ENCODE results near the gene DMD. TPM values are rescaled to one million over a fixed set of nuclear protein-coding genes. Genes with fewer than 3 reads are reported as not detected.

The DMD gene
- polyA plus RNA-seq, 3 donors = 0.23 TPM; not detected in 2

DNA sequence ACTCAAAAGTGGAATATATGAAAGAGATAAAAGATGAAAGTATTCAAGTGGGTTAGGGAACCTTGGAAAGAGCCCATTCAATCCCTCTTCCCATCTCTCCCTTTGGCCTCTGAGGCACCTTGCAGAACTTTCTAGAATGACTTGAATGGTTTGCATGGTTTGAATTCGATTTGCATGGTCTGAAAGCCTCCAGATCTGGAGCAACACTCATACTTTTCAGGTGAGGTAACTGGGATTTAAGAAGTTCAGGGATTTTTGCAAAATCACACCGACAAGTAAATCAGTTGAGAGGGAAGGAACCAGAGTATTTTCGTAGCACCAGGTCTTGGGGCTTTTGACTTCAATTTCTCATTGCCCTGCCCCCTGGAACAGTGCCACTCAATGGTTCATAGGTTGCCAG is 1663.5 kb downstream of the DMD start:
- H4K20me1 ChIP-seq (ENCODE audit: insufficient read depth, low read length) = no peaks in the 10 kb centered on the region
- no peak overlapping the region for H3K4me3 ChIP-seq (replicated peaks in 1 of 3; ENCODE audit: low read depth in 2 of 3, low read length in 3 of 3)
- H3K36me3 Mint-ChIP-seq = no peaks in the 10 kb centered on the region
- DNase-seq = no peak
- intact Hi-C loops (cut with micrococcal nuclease) = no loop called here
- H3K79me2 ChIP-seq (ENCODE audit: insufficient read depth, low read length) = no peaks in the 10 kb centered on the region
- 100% methylated on average over 1 of the region's 3 CpGs for WGBS (ENCODE audit: insufficient coverage)
- H3K4me3 Mint-ChIP-seq = no peak overlapping the region
- no peak overlapping the region for H3K9ac ChIP-seq (ENCODE audit: insufficient read depth, low read length, poor library complexity, severe bottlenecking)
- peaks cover 0 to 2% (median 0%) of the 10 kb centered on the region in 3 donors for H3K27me3 Mint-ChIP-seq (ENCODE audit: low read depth in 3 of 3)
- no peaks in the 10 kb centered on the region for H3K4me1 ChIP-seq (ENCODE audit: control insufficient read depth in 1 of 2, insufficient read depth in 2 of 2, low read length in 2 of 2)
- no peak overlapping the region for H3K27ac ChIP-seq (ENCODE audit: low read depth in 1 of 2, low read length in 2 of 2)
- H3K9me3 ChIP-seq (replicated peaks in 1 of 2; ENCODE audit: control insufficient read depth in 1 of 2, insufficient read depth in 1 of 2, low read length in 2 of 2) = no peaks in the 10 kb centered on the region
- peaks cover 0 to 5% (median under 1%) of the 10 kb centered on the region in 7 donors for H3K9me3 Mint-ChIP-seq
- no peak overlapping the region for H2AFZ ChIP-seq (ENCODE audit: insufficient read depth, low read depth, low read length, poor library complexity, severe bottlenecking)
- TF ChIP-seq, protein P1, sequence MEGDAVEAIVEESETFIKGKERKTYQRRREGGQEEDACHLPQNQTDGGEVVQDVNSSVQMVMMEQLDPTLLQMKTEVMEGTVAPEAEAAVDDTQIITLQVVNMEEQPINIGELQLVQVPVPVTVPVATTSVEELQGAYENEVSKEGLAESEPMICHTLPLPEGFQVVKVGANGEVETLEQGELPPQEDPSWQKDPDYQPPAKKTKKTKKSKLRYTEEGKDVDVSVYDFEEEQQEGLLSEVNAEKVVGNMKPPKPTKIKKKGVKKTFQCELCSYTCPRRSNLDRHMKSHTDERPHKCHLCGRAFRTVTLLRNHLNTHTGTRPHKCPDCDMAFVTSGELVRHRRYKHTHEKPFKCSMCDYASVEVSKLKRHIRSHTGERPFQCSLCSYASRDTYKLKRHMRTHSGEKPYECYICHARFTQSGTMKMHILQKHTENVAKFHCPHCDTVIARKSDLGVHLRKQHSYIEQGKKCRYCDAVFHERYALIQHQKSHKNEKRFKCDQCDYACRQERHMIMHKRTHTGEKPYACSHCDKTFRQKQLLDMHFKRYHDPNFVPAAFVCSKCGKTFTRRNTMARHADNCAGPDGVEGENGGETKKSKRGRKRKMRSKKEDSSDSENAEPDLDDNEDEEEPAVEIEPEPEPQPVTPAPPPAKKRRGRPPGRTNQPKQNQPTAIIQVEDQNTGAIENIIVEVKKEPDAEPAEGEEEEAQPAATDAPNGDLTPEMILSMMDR (IDR thresholded peaks at IDR 0.05) = no peak
- no peak overlapping the region for H3K27ac Mint-ChIP-seq
- no peak overlapping the region for H3K4me2 ChIP-seq (replicated peaks; ENCODE audit: extremely low read depth, low read length, poor library complexity, severe bottlenecking)
- no peaks in the 10 kb centered on the region for H3K36me3 ChIP-seq (replicated peaks in 1 of 2; ENCODE audit: control insufficient read depth in 1 of 2, insufficient read depth in 2 of 2, low read length in 2 of 2)
- no peaks in the 10 kb centered on the region for H3K4me1 Mint-ChIP-seq
- H3K27me3 ChIP-seq (ENCODE audit: control insufficient read depth in 2 of 2, insufficient read depth in 2 of 2, low read length in 2 of 2) = no peaks in the 10 kb centered on the region

DNA sequence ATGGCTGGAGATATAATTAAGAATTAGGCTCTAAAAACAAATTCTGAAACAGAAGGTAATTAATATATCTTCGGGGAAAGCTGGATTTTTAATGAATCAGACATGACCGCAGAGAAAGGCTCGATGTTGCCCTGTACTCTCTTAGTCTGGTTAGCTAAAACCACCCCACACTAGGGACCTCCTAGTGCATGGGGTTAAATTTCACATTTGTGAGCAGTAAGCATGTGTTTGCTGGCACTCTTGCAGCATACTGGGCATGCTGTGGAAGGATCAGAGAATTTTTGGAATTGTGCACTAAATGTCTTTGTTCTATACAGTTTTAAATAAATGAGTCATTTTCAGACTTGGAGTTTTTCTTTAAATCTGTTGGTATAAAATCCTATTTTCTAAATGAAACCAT is 1663.9 kb downstream of the DMD start:
- Histone ChIP-seq H3K4me2 (replicated peaks; ENCODE audit: extremely low read depth, low read length, poor library complexity, severe bottlenecking) (no peak overlapping the region), H3K79me2 (ENCODE audit: insufficient read depth, low read length) (no peaks in the 10 kb centered on the region), H2AFZ (ENCODE audit: insufficient read depth, low read depth, low read length, poor library complexity, severe bottlenecking) (no peak overlapping the region), H3K27ac (ENCODE audit: low read depth in 1 of 2, low read length in 2 of 2) (no peak overlapping the region), H3K9me3 (replicated peaks in 1 of 2; ENCODE audit: control insufficient read depth in 1 of 2, insufficient read depth in 1 of 2, low read length in 2 of 2) (peaks cover 0 to under 1% of the 10 kb centered on the region in 2 donors), H3K27me3 (ENCODE audit: control insufficient read depth in 2 of 2, insufficient read depth in 2 of 2, low read length in 2 of 2) (no peaks in the 10 kb centered on the region), H3K4me3 (replicated peaks in 1 of 3; ENCODE audit: low read depth in 2 of 3, low read length in 3 of 3) (no peak overlapping the region), H3K4me1 (ENCODE audit: control insufficient read depth in 1 of 2, insufficient read depth in 2 of 2, low read length in 2 of 2) (no peaks in the 10 kb centered on the region), H3K36me3 (replicated peaks in 1 of 2; ENCODE audit: control insufficient read depth in 1 of 2, insufficient read depth in 2 of 2, low read length in 2 of 2) (no peaks in the 10 kb centered on the region), H3K9ac (ENCODE audit: insufficient read depth, low read length, poor library complexity, severe bottlenecking) (no peak overlapping the region), H4K20me1 (ENCODE audit: insufficient read depth, low read length) (no peaks in the 10 kb centered on the region)
- Mint-ChIP-seq H3K4me1 (no peaks in the 10 kb centered on the region), H3K27me3 (ENCODE audit: low read depth in 3 of 3) (peaks cover 0 to 2% (median 0%) of the 10 kb centered on the region in 3 donors), H3K27ac (no peak overlapping the region), H3K9me3 (peaks cover 0 to 5% (median 1%) of the 10 kb centered on the region in 7 donors), H3K36me3 (no peaks in the 10 kb centered on the region), H3K4me3 (no peak overlapping the region)
- intact Hi-C loops (cut with micrococcal nuclease) = no loop called here
- TF ChIP-seq, protein P1 (IDR thresholded peaks at IDR 0.05) = no peak
- no peak for DNase-seq
- WGBS (ENCODE audit: insufficient coverage) = no CpG with 5 or more reads among the region's 3 CpGs

All from CD14-positive monocyte (primary cell).